WTC11 (cell line): ENCODE data around the gene RAB26.

Experiments used
- CBFB ChIP-seq: sonication (generic); formaldehyde crosslinking; IDR thresholded peaks from 2 replicates; pipeline ENCODE4 v1.8.1; 2022; ENCODE audit warnings: mild to moderate bottlenecking, low read depth, missing genetic modification reagents
- ESRRA ChIP-seq: sonication (generic); formaldehyde crosslinking; IDR thresholded peaks from 2 replicates; pipeline ENCODE4 v1.8.1; 2022; ENCODE audit warnings: mild to moderate bottlenecking, missing genetic modification reagents, borderline replicate concordance
- JUN ChIP-seq: sonication (generic); formaldehyde crosslinking; IDR thresholded peaks from 2 replicates; pipeline ENCODE4 v1.8.0; 2023; ENCODE audit warnings: mild to moderate bottlenecking, missing genetic modification reagents
- KAT7 ChIP-seq: sonication (generic); formaldehyde crosslinking; IDR thresholded peaks from 2 replicates; pipeline ENCODE4 v1.8.1; 2023; ENCODE audit warnings: missing genetic modification reagents, mild to moderate bottlenecking, borderline replicate concordance
- MYBL2 ChIP-seq: sonication (generic); formaldehyde crosslinking; IDR thresholded peaks from 2 replicates; pipeline ENCODE4 v1.8.1; 2023; ENCODE audit warnings: mild to moderate bottlenecking, moderate library complexity, missing genetic modification reagents
- SMAD3 ChIP-seq: sonication (generic); formaldehyde crosslinking; IDR thresholded peaks from 2 replicates; pipeline ENCODE4 v1.8.0; 2022; ENCODE audit warnings: missing genetic modification reagents, mild to moderate bottlenecking, borderline replicate concordance
- TP53 ChIP-seq: sonication (generic); formaldehyde crosslinking; IDR thresholded peaks from 2 replicates; pipeline ENCODE4 v1.8.1; 2023; ENCODE audit warnings: mild to moderate bottlenecking, missing genetic modification reagents
- ZNF263 ChIP-seq: sonication (generic); formaldehyde crosslinking; IDR thresholded peaks from 2 replicates; pipeline ENCODE4 v1.8.1; 2022; ENCODE audit warnings: low read depth, mild to moderate bottlenecking, moderate library complexity, missing genetic modification reagents
- ZNF416 ChIP-seq: fragments of 250-450 bp; sonication (Bioruptor Pico); IDR thresholded peaks from 2 replicates; pipeline ENCODE4 v1.9.0; 2021; ENCODE audit warnings: mild to moderate bottlenecking, inconsistent platforms
- ZNF423 ChIP-seq: fragments of 250-450 bp; sonication (Bioruptor Pico); IDR thresholded peaks from 2 replicates; pipeline ENCODE4 v2.1.2; 2022; ENCODE audit warnings: mild to moderate bottlenecking, moderate library complexity
- TF ChIP-seq, protein P1 (sequence below): fragments of 200-600 bp; IDR thresholded peaks from 2 replicates; pipeline ENCODE4 v1.8.0; 2022; ENCODE audit warnings: antibody characterized with exemption
- TF ChIP-seq, protein P2 (sequence below): sonication (generic); formaldehyde crosslinking; IDR thresholded peaks from 2 replicates; pipeline ENCODE4 v1.8.1; 2022; ENCODE audit warnings: low read depth, missing genetic modification reagents, borderline replicate concordance
- TF ChIP-seq, protein P3 (sequence below): sonication (generic); formaldehyde crosslinking; IDR thresholded peaks from 2 replicates; pipeline ENCODE4 v1.8.1; 2023; ENCODE audit warnings: mild to moderate bottlenecking, missing genetic modification reagents, moderate library complexity
- TF ChIP-seq, protein P4 (sequence below): sonication (generic); formaldehyde crosslinking; conservative IDR thresholded peaks from 2 replicates; pipeline ENCODE4 v1.8.1; 2022; ENCODE audit warnings: mild to moderate bottlenecking, missing genetic modification reagents

DNA sequence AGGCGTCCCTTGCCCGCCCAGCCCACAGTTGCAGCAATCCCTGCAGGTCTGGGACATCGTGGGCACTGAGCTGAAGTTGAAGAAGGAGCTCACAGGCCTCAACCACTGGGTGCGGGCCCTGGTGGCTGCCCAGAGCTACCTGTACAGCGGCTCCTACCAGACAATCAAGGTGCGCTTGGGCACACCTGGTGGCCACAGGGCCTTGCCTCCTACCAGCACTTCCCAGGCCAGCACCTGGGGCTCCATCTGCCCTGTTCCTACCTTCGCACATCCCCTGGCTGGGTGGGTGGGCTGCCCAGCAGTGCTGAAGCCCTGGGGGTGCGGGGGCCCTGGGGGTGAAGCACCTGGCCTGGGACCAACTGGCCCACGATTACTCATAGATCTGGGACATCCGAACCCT, 27.0 kb downstream of the RAB26 start:
- TF ChIP-seq ZNF423 (no peak), ZNF263 (CRISPR knock-in tag) (no peak), CBFB (CRISPR knock-in tag) (no peak), ESRRA (no peak), SMAD3 (CRISPR knock-in tag) (no peak), JUN (CRISPR knock-in tag) (no peak), MYBL2 (CRISPR knock-in tag) (no peak), KAT7 (CRISPR knock-in tag) (no peak), TP53 (CRISPR knock-in tag) (no peak), ZNF416 (CRISPR knock-in tag) (no peak)
- TF ChIP-seq, protein P1, sequence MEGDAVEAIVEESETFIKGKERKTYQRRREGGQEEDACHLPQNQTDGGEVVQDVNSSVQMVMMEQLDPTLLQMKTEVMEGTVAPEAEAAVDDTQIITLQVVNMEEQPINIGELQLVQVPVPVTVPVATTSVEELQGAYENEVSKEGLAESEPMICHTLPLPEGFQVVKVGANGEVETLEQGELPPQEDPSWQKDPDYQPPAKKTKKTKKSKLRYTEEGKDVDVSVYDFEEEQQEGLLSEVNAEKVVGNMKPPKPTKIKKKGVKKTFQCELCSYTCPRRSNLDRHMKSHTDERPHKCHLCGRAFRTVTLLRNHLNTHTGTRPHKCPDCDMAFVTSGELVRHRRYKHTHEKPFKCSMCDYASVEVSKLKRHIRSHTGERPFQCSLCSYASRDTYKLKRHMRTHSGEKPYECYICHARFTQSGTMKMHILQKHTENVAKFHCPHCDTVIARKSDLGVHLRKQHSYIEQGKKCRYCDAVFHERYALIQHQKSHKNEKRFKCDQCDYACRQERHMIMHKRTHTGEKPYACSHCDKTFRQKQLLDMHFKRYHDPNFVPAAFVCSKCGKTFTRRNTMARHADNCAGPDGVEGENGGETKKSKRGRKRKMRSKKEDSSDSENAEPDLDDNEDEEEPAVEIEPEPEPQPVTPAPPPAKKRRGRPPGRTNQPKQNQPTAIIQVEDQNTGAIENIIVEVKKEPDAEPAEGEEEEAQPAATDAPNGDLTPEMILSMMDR: no peak
- TF ChIP-seq, protein P2, sequence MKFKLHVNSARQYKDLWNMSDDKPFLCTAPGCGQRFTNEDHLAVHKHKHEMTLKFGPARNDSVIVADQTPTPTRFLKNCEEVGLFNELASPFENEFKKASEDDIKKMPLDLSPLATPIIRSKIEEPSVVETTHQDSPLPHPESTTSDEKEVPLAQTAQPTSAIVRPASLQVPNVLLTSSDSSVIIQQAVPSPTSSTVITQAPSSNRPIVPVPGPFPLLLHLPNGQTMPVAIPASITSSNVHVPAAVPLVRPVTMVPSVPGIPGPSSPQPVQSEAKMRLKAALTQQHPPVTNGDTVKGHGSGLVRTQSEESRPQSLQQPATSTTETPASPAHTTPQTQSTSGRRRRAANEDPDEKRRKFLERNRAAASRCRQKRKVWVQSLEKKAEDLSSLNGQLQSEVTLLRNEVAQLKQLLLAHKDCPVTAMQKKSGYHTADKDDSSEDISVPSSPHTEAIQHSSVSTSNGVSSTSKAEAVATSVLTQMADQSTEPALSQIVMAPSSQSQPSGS (CRISPR knock-in tag): no peak
- TF ChIP-seq, protein P3, sequence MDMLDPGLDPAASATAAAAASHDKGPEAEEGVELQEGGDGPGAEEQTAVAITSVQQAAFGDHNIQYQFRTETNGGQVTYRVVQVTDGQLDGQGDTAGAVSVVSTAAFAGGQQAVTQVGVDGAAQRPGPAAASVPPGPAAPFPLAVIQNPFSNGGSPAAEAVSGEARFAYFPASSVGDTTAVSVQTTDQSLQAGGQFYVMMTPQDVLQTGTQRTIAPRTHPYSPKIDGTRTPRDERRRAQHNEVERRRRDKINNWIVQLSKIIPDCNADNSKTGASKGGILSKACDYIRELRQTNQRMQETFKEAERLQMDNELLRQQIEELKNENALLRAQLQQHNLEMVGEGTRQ (CRISPR knock-in tag): no peak
- TF ChIP-seq, protein P4, sequence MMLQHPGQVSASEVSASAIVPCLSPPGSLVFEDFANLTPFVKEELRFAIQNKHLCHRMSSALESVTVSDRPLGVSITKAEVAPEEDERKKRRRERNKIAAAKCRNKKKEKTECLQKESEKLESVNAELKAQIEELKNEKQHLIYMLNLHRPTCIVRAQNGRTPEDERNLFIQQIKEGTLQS (CRISPR knock-in tag): no peak
